Body of pancreas (tissue), 4 donors: ENCODE data around the gene COL27A1. TPM values are rescaled to one million over a fixed set of nuclear protein-coding genes. Genes with fewer than 3 reads are reported as not detected.

Source experiments
- ATAC-seq: fragments of 150-250 bp; one replicate; pipeline ENCODE4 v1.9.1; 2016
- DNase-seq, 4 donors: peaks; one replicate each; pipeline ENCODE4 v3.0.0-alpha.2; 2019
- H3K27ac ChIP-seq, 4 donors: fragments of 200-600 bp; sonication (generic); 1 replicate in 3 of 4; 2 replicates in 1 of 4; pipeline versions ENCODE4 v1.5.1 to v1.6.1; 2016 to 2019; ENCODE audit warnings: mild to moderate bottlenecking in 1 of 4, mixed read lengths in 1 of 4, moderate library complexity in 1 of 4
- H3K27me3 ChIP-seq, 2 donors: fragments of 200-600 bp; sonication (generic); one replicate each; pipeline ENCODE4 v1.6.0; 2016; ENCODE audit warnings: mild to moderate bottlenecking in 1 of 2
- H3K36me3 ChIP-seq, 2 donors: fragments of 200-600 bp; sonication (generic); replicated peaks in 1 of 2; 2 replicates each; pipeline ENCODE4 v1.5.1; 2016; ENCODE audit warnings: low read depth in 2 of 2; ENCODE audit not compliant: insufficient read depth in 1 of 2
- H3K4me1 ChIP-seq: fragments of 200-600 bp; sonication (generic); one replicate; pipeline ENCODE4 v1.6.0; 2016
- H3K4me3 ChIP-seq, 2 donors: fragments of 200-600 bp; sonication (generic); 1 replicate in 1 of 2; 2 replicates in 1 of 2; pipeline ENCODE4 v1.5.1; 2016 to 2019
- H3K9me3 ChIP-seq, 3 donors: fragments of 200-600 bp; sonication (generic); 1 replicate in 2 of 3; 2 replicates in 1 of 3; pipeline ENCODE4 v1.5.1; 2016
- CTCF ChIP-seq, 7 experiments: fragments of 450-650 bp in 4 of 7; fragments of 200-600 bp in 3 of 7; sonication (generic) in 3 of 7; IDR thresholded peaks; one replicate each; pipeline ENCODE4 v1.5.1; 2016 to 2019; ENCODE audit warnings: antibody characterized with exemption in 7 of 7
- POLR2A ChIP-seq, 3 donors: fragments of 450-650 bp; IDR thresholded peaks; one replicate each; pipeline ENCODE4 v1.6.1; 2016; ENCODE audit warnings: antibody characterized with exemption in 3 of 3, mild to moderate bottlenecking in 2 of 3
- WGBS, 2 donors: methylation state at CpG; one replicate each; pipeline ENCODE4 v1.1.5; 2017; 5-methylcytosine and 5-hydroxymethylcytosine counted together
- intact Hi-C: fragments of 100-400 bp; cut with DNase I; formaldehyde crosslinking; loops from one replicate; pipeline ENCODE4 v1.15.1; 2023
- total RNA-seq, 2 donors: library from RNA; depleted of rRNA; stranded (reverse); fragments of >200 nt; gene quantifications; one replicate each; pipeline ENCODE4 v1.1.0, GENCODE V29; 2016

Gene COL27A1
- total RNA-seq, 2 donors from 2014 or later = 24.1 to 58.0 TPM

- Histone ChIP-seq H3K27ac (no peak overlapping the region), H3K9me3 (no peaks in the 10 kb centered on the region), H3K36me3 (peaks cover 0 to 20% of the 10 kb centered on the region in 2 donors), H3K4me3 (no peak overlapping the region), H3K4me1 (no peaks in the 10 kb centered on the region), H3K27me3 (no peaks in the 10 kb centered on the region)
- 83 to 88% methylated on average over 6 of the region's 6 CpGs for WGBS, 2 donors
- TF ChIP-seq CTCF (IDR thresholded peaks at IDR 0.05) = no peak
- TF ChIP-seq POLR2A (IDR thresholded peaks at IDR 0.05) = no peak
- no peak for ATAC-seq
- DNase-seq = no peak
- intact Hi-C loops = no loop called here
These were observed 200.5 kb downstream of the COL27A1 start for GRCh38 chr9:114355821-114356220.

DNA sequence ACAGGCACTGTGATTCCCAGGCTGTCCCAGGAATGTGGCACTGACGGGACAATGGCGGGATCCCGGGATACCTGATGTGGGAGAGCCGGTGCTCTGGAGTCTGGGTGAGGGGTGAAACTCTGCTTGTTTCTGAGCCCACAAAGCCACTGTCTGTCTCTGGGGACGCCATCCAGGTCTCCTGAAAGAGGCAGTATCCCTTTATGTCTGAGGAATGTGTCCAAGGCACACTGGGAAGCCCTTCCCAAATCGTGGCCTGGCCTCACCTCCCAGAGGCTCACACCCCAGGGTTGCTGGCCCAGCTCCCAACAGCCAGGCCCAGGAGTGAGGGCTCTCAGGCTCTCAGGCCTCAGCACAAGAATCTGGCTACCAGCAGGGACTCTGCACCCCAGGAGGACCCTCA lies 201.5 kb downstream of the COL27A1 start:
- DNase-seq (no peak), ATAC-seq (no peak)
- H3K9me3 ChIP-seq = no peaks in the 10 kb centered on the region
- WGBS, 2 donors = 83 to 86% methylated on average over 6 of the region's 6 CpGs
- H3K36me3 ChIP-seq = peaks cover 0 to 23% of the 10 kb centered on the region in 2 donors
- no peak overlapping the region for H3K4me3 ChIP-seq
- TF ChIP-seq POLR2A (IDR thresholded peaks at IDR 0.05) (no peak), CTCF (IDR thresholded peaks at IDR 0.05) (no peak)
- intact Hi-C loops = no loop called here
- H3K27me3 ChIP-seq = no peaks in the 10 kb centered on the region
- no peak overlapping the region for H3K27ac ChIP-seq
- no peaks in the 10 kb centered on the region for H3K4me1 ChIP-seq

- intact Hi-C loops = no loop called here
- no peak for DNase-seq
- TF ChIP-seq CTCF (IDR thresholded peaks at IDR 0.05) = no peak
- TF ChIP-seq POLR2A (IDR thresholded peaks at IDR 0.05) = no peak
- Histone ChIP-seq H3K27me3 (no peaks in the 10 kb centered on the region), H3K36me3 (peaks cover 0 to 23% of the 10 kb centered on the region in 2 donors), H3K27ac (no peak overlapping the region), H3K4me3 (no peak overlapping the region), H3K4me1 (no peaks in the 10 kb centered on the region), H3K9me3 (no peaks in the 10 kb centered on the region)
- no peak for ATAC-seq
- WGBS, 2 donors = 87 to 89% methylated on average over 6 of the region's 6 CpGs
These were observed 202.0 kb downstream of the COL27A1 start for GRCh38 chr9:114357360-114357759.

GRCh38 chr9:114357911-114358328 lies 202.6 kb downstream of the COL27A1 start:
- TF ChIP-seq CTCF (IDR thresholded peaks at IDR 0.05) = no peak
- no peak for TF ChIP-seq POLR2A (IDR thresholded peaks at IDR 0.05)
- DNase-seq = no peak
- intact Hi-C loops = no loop called here
- WGBS, 2 donors = 82 to 96% methylated on average over 4 to 9 of the region's 9 CpGs
- no peaks in the 10 kb centered on the region for H3K4me1 ChIP-seq
- no peak overlapping the region for H3K4me3 ChIP-seq
- no peaks in the 10 kb centered on the region for H3K27me3 ChIP-seq
- H3K27ac ChIP-seq = no peak overlapping the region
- no peaks in the 10 kb centered on the region for H3K9me3 ChIP-seq
- peaks cover 0 to 25% of the 10 kb centered on the region in 2 donors for H3K36me3 ChIP-seq
- no peak for ATAC-seq

- no peak overlapping the region for H3K4me3 ChIP-seq
- no peaks in the 10 kb centered on the region for H3K4me1 ChIP-seq
- DNase-seq = no peak
- H3K27me3 ChIP-seq = no peaks in the 10 kb centered on the region
- no peaks in the 10 kb centered on the region for H3K9me3 ChIP-seq
- ATAC-seq = no peak
- no peak overlapping the region for H3K27ac ChIP-seq
- intact Hi-C loops = no loop called here
- TF ChIP-seq POLR2A (IDR thresholded peaks at IDR 0.05) = no peak
- no peak for TF ChIP-seq CTCF (IDR thresholded peaks at IDR 0.05)
- H3K36me3 ChIP-seq = peaks cover 0 to 25% of the 10 kb centered on the region in 2 donors
- 86 to 90% methylated on average over 5 to 7 of the region's 7 CpGs for WGBS, 2 donors
These were observed 204.5 kb downstream of the COL27A1 start for GRCh38 chr9:114359801-114360200.
